ENCODE data around the gene COX4I1.

- TF ChIP-seq MAX (IDR thresholded peaks at IDR 0.05) = no peak
- TF ChIP-seq RFX5 (IDR thresholded peaks at IDR 0.05; ENCODE audit: borderline replicate concordance, low read depth, low read length) = no peak
- TF ChIP-seq, protein P1, sequence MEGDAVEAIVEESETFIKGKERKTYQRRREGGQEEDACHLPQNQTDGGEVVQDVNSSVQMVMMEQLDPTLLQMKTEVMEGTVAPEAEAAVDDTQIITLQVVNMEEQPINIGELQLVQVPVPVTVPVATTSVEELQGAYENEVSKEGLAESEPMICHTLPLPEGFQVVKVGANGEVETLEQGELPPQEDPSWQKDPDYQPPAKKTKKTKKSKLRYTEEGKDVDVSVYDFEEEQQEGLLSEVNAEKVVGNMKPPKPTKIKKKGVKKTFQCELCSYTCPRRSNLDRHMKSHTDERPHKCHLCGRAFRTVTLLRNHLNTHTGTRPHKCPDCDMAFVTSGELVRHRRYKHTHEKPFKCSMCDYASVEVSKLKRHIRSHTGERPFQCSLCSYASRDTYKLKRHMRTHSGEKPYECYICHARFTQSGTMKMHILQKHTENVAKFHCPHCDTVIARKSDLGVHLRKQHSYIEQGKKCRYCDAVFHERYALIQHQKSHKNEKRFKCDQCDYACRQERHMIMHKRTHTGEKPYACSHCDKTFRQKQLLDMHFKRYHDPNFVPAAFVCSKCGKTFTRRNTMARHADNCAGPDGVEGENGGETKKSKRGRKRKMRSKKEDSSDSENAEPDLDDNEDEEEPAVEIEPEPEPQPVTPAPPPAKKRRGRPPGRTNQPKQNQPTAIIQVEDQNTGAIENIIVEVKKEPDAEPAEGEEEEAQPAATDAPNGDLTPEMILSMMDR (IDR thresholded peaks at IDR 0.05; ENCODE audit: control extremely low read depth in 1 of 3, insufficient read depth in 1 of 3, low read depth in 1 of 3, low read length in 3 of 3) = no peak
- no peak for TF ChIP-seq BCL11A (IDR thresholded peaks at IDR 0.05; ENCODE audit: low read depth in 2 of 2, low read length in 2 of 2)
- no peak for TF ChIP-seq POLR2A (IDR thresholded peaks at IDR 0.05; ENCODE audit: control extremely low read depth in 1 of 2, low read depth in 2 of 2, low read length in 2 of 2)
- TF ChIP-seq SIRT6 (IDR thresholded peaks at IDR 0.05; ENCODE audit: low read length) = no peak
- TF ChIP-seq GTF2F1 (IDR thresholded peaks at IDR 0.05; ENCODE audit: borderline replicate concordance, low read depth, low read length) = no peak
- TF ChIP-seq TAF1 (IDR thresholded peaks at IDR 0.05; ENCODE audit: low read depth, low read length) = no peak
- TF ChIP-seq SIN3A (conservative IDR thresholded peaks at IDR 0.05 in 1 of 2, IDR thresholded peaks at IDR 0.05 in 1 of 2; ENCODE audit: low read depth in 1 of 2, low read length in 2 of 2) = no peak
- no peak for TF ChIP-seq ASH2L (IDR thresholded peaks at IDR 0.05; ENCODE audit: low read length)
- TF ChIP-seq CEBPB (IDR thresholded peaks at IDR 0.05; ENCODE audit: low read depth, low read length) = no peak
- no peak for TF ChIP-seq SUZ12 (IDR thresholded peaks at IDR 0.05; ENCODE audit: low read length)
Observed at GRCh38 chr16:85798283-85798776, 1.2 kb upstream of the COX4I1 start.
